ENCODE measurements around the gene VSNL1.

DNA sequence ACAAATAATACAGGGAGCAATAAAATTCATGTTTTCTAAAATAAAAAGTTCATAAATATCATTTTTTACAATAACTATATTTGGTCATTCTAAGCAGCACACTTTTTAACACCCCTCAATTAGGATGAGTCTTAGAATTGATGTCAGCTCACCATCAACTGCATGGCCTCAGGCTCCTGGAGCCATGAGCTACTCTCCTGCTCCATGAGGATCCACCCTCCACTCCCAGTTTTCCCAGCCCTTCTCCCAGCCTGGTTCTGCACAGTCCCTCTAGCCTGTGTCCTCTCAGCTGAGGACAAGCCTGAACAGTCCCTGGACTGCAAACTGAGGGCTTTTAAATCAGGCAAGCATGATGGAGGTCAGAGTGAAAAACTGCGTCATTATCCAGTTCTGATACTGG lies 124.0 kb downstream of the VSNL1 start:
- TF ChIP-seq, protein P1, sequence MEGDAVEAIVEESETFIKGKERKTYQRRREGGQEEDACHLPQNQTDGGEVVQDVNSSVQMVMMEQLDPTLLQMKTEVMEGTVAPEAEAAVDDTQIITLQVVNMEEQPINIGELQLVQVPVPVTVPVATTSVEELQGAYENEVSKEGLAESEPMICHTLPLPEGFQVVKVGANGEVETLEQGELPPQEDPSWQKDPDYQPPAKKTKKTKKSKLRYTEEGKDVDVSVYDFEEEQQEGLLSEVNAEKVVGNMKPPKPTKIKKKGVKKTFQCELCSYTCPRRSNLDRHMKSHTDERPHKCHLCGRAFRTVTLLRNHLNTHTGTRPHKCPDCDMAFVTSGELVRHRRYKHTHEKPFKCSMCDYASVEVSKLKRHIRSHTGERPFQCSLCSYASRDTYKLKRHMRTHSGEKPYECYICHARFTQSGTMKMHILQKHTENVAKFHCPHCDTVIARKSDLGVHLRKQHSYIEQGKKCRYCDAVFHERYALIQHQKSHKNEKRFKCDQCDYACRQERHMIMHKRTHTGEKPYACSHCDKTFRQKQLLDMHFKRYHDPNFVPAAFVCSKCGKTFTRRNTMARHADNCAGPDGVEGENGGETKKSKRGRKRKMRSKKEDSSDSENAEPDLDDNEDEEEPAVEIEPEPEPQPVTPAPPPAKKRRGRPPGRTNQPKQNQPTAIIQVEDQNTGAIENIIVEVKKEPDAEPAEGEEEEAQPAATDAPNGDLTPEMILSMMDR (conservative IDR thresholded peaks at IDR 0.05; ENCODE audit: low read depth, low read length), result no peak
- no peak for TF ChIP-seq EZH2 (IDR thresholded peaks at IDR 0.05; ENCODE audit: low read length, unreplicated experiment)
- TF ChIP-seq EZH2phosphoT487 (IDR thresholded peaks at IDR 0.05; ENCODE audit: borderline replicate concordance, low read length), result no peak
